Measurements from ENCODE around the gene EI24.

Gene EI24

GRCh38 chr11:125626288-125626950 is 57.1 kb downstream of the EI24 start:
- no peak for DNase-seq (ENCODE audit: low read depth in 2 of 2)

GRCh38 chr11:125627236-125627910 is 58.1 kb downstream of the EI24 start:
- no peak for DNase-seq (ENCODE audit: low read depth in 2 of 2)
